Astrocyte of the cerebellum (primary cell): ENCODE data around the gene ZNF786.
A peak's percentile ranks its signal among the peaks of the same experiment; 100 is the strongest.
"Not testable (repeated sequence)": the region's sequence is repeated elsewhere in the genome, so short reads cannot be mapped to it uniquely, and the experiment has no call there.

Source experiments
- DNase-seq: peaks from one replicate; pipeline ENCODE4 v3.0.0-alpha.2; 2011; ENCODE audit warnings: low read depth
- H3K4me3 ChIP-seq: 2 replicates; pipeline ENCODE4 v1.5.1; 2011; ENCODE audit warnings: mild to moderate bottlenecking, low read depth, low read length, moderate library complexity
- CTCF ChIP-seq: IDR thresholded peaks from 2 replicates; pipeline ENCODE4 v1.5.1; 2012; ENCODE audit warnings: low read length, low read depth, moderate library complexity, mild to moderate bottlenecking; ENCODE audit errors: missing control alignments
- in situ Hi-C: cut with HindIII; loops from 2 replicates; pipeline ENCODE4 v1.10.0; 2017; ENCODE audit warnings: low sequenced_read_pairs

ZNF786 gene

GRCh38 chr7:149041350-149041749, 49.2 kb downstream of the ZNF786 start:
- H3K4me3 ChIP-seq, result no peak overlapping the region
- in situ Hi-C loops, result no loop called here
- no peak for DNase-seq
- TF ChIP-seq CTCF, result no peak

GRCh38 chr7:149038641-149039040, 51.9 kb downstream of the ZNF786 start:
- DNase-seq, H3K4me3 ChIP-seq, in situ Hi-C loops: not testable (repeated sequence)

DNA sequence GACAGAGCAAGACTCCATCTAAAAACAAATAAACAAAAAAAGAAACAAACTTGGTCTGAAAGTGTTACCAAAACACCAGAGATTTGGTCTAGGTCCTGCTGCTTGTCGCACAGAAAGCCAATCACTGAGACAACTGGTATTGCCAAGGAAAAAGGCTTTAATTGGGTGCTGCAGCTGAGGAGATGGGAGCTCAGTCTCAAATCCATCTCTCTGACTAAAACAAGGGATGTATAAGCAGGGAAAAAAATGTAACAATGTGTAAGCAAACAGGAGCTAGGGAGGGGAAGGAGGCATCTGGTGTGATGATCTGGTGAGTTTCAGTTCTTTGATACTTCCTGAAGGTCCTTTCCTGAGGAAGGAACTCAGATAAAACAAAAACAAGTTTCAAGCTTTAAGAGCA, 53.8 kb downstream of the ZNF786 start:
- no peak for TF ChIP-seq CTCF
- in situ Hi-C loops, result no loop called here
- no peak for DNase-seq
- H3K4me3 ChIP-seq, result no peak overlapping the region

DNA sequence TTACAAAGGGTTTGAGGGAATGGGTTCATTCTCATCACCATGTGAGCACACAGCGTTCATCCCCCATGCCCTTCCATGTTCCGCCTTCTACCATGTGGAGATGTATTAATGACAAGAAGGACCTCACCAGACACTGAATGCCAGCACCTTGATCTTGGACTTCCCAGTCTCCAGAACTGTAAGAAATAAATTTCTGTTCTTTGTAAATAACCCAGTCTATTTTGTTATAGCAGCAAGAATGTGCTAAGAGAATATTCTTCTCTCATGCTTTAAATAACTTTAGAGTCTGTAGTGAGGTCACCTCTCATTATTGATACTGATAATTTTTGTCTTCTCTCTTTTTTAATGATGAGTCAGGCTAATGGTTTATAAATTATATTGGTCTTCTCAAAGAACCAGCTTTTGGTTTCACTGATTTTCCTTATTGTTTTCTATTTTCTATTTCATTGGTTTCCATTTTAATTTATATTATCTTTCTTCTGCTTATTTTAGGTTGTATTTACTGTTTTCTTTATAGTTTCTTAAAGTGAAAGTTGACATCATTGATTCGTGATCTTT, 59.1 kb downstream of the ZNF786 start:
- TF ChIP-seq CTCF, result no peak
- in situ Hi-C loops, result no loop called here
- DNase-seq, result no peak
- H3K4me3 ChIP-seq, result no peak overlapping the region

DNA sequence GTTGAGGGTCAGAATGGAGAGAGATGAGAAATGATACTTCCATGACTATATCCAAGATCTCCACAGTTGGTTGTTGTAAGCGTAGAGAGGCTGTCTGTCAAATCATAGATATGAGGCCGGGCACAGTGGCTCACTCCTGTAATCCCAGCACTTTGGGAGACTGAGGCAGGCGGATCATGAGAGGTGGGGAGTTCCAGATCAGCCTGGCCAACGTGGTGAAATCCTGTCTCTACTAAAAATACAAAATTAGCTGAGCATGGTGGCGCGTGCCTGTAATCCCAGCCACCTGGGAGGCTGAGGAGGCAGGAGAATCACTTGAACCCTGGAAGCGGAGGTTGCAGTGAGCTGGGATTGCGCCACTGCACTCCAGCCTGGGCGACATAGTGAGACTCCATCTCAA, 60.1 kb downstream of the ZNF786 start:
- in situ Hi-C loops, DNase-seq, H3K4me3 ChIP-seq: not testable (repeated sequence)

GRCh38 chr7:149028346-149029109, 62.0 kb downstream of the ZNF786 start, which contains the start of gene PDIA4:
Gene PDIA4, minus strand, starts transcription at chr7:149028505. Its CDS starts 97 bp downstream, at chr7:149028408.
- peak within 1 kb of the TSS; percentile 82 for H3K4me3 ChIP-seq
- peak; percentile 98 for DNase-seq
- in situ Hi-C loops, result no loop called here
- no peak for TF ChIP-seq CTCF

GRCh38 chr7:149027611-149028345, 62.7 kb downstream of the ZNF786 start:
- DNase-seq, result no peak
- H3K4me3 ChIP-seq, result peak overlapping the region; percentile 82
- in situ Hi-C loops, result no loop called here
- TF ChIP-seq CTCF, result no peak
